GM23338 (cell line): Measurements from ENCODE around the gene DOP1B. TPM values are rescaled to one million over a fixed set of nuclear protein-coding genes. Genes with fewer than 3 reads are reported as not detected.

Experiments
- ATAC-seq: fragments of 200-7000 bp; cut with Tn5 transposase; 3 replicates; pipeline ENCODE4 v1.9.1; 2020
- DNase-seq: peaks from one replicate; pipeline ENCODE4 v3.0.0-alpha.2; 2015; ENCODE audit warnings: low spot score
- H2AFZ ChIP-seq: fragments of 200-600 bp; sonication (generic); 2 replicates; pipeline ENCODE4 v1.8.0; 2016; ENCODE audit warnings: antibody characterized with exemption, mild to moderate bottlenecking, moderate library complexity
- H3F3A ChIP-seq: fragments of 200-600 bp; sonication (generic); replicated peaks from 2 replicates; pipeline ENCODE4 v1.8.0; 2017; ENCODE audit warnings: antibody characterized with exemption, mixed run types, low read depth
- H3K27ac ChIP-seq: fragments of 200-600 bp; sonication (generic); 2 replicates; pipeline ENCODE4 v1.6.1; 2016; ENCODE audit warnings: low read depth
- H3K27me3 ChIP-seq: fragments of 200-600 bp; sonication (generic); 2 replicates; pipeline ENCODE4 v1.8.0; 2016; ENCODE audit warnings: mild to moderate bottlenecking, mixed run types, moderate library complexity; ENCODE audit not compliant: insufficient read depth
- H3K36me3 ChIP-seq: fragments of 200-600 bp; sonication (generic); 2 replicates; pipeline ENCODE4 v1.8.0; 2016; ENCODE audit warnings: mild to moderate bottlenecking; ENCODE audit not compliant: insufficient read depth
- H3K4me1 ChIP-seq: fragments of 200-600 bp; sonication (generic); 2 replicates; pipeline ENCODE4 v1.8.0; 2016; ENCODE audit warnings: mild to moderate bottlenecking, moderate library complexity; ENCODE audit not compliant: insufficient read depth
- H3K4me2 ChIP-seq: fragments of 200-600 bp; sonication (generic); 2 replicates; pipeline ENCODE4 v1.7.1; 2017; ENCODE audit warnings: mixed run types
- H3K4me3 ChIP-seq: fragments of 200-600 bp; sonication (generic); 2 replicates; pipeline ENCODE4 v1.6.1; 2016; ENCODE audit warnings: mixed run types
- H3K79me2 ChIP-seq: fragments of 200-600 bp; sonication (generic); replicated peaks from 2 replicates; pipeline ENCODE4 v1.8.0; 2017; ENCODE audit warnings: mild to moderate bottlenecking; ENCODE audit not compliant: insufficient read depth
- H3K9me2 ChIP-seq: fragments of 200-600 bp; sonication (generic); 2 replicates; pipeline ENCODE4 v1.8.0; 2017; ENCODE audit not compliant: insufficient read depth
- H4K20me1 ChIP-seq: fragments of 200-600 bp; sonication (generic); replicated peaks from 2 replicates; pipeline ENCODE4 v1.8.0; 2017; ENCODE audit warnings: mild to moderate bottlenecking; ENCODE audit not compliant: insufficient read depth
- H3K27ac Mint-ChIP-seq: 2 replicates; pipeline ENCODE4 v1.8.0; 2020; ENCODE audit warnings: inconsistent platforms, mild to moderate bottlenecking, moderate library complexity, mixed read lengths
- H3K27me3 Mint-ChIP-seq: 3 replicates; pipeline ENCODE4 v1.8.0; 2022; ENCODE audit warnings: low read depth, mild to moderate bottlenecking, moderate library complexity, mixed read lengths, inconsistent platforms; ENCODE audit not compliant: insufficient read depth, poor library complexity
- H3K36me3 Mint-ChIP-seq: 3 replicates; pipeline ENCODE4 v1.8.0; 2021; ENCODE audit warnings: low read depth, mild to moderate bottlenecking, inconsistent platforms, moderate library complexity, mixed read lengths
- H3K4me1 Mint-ChIP-seq: 3 replicates; pipeline ENCODE4 v1.8.0; 2020; ENCODE audit warnings: mild to moderate bottlenecking, inconsistent platforms, mixed read lengths
- H3K4me3 Mint-ChIP-seq: 3 replicates; pipeline ENCODE4 v1.8.0; 2021; ENCODE audit warnings: moderate library complexity, mild to moderate bottlenecking, inconsistent platforms, mixed read lengths
- H3K9me3 Mint-ChIP-seq: 3 replicates; pipeline ENCODE4 v1.8.0; 2020; ENCODE audit warnings: moderate library complexity, mild to moderate bottlenecking, inconsistent platforms, mixed read lengths
- CREB1 ChIP-seq: fragments of 250-450 bp; sonication (Bioruptor Pico); IDR thresholded peaks from 2 replicates; pipeline ENCODE4 v1.5.0; 2020; ENCODE audit warnings: low read depth, mild to moderate bottlenecking, moderate library complexity
- CTCF ChIP-seq, 2 experiments: fragments of 200-600 bp in 1 of 2; sonication (generic) in 1 of 2; conservative IDR thresholded peaks; 2 replicates each; pipeline versions ENCODE4 v1.5.1 to v1.6.1; 2016 to 2017; ENCODE audit warnings: antibody characterized with exemption in 2 of 2, low read depth in 2 of 2, mild to moderate bottlenecking in 2 of 2, moderate library complexity in 1 of 2
- ETS1 ChIP-seq: IDR thresholded peaks from 2 replicates; pipeline ENCODE4 v1.6.1; 2016; ENCODE audit warnings: antibody characterized with exemption
- EZH2phosphoT487 ChIP-seq: fragments of 200-600 bp; sonication (generic); IDR thresholded peaks from one replicate; pipeline ENCODE4 v1.8.1; 2018; ENCODE audit warnings: antibody characterized with exemption; ENCODE audit not compliant: unreplicated experiment
- NANOG ChIP-seq: IDR thresholded peaks from 2 replicates; pipeline ENCODE4 v1.6.1; 2016; ENCODE audit warnings: antibody characterized with exemption, borderline replicate concordance
- POLR2AphosphoS5 ChIP-seq: IDR thresholded peaks from 2 replicates; pipeline ENCODE4 v1.6.1; 2016; ENCODE audit warnings: antibody characterized with exemption, low read depth
- STAT1 ChIP-seq: IDR thresholded peaks from one replicate; pipeline ENCODE4 v1.6.1; 2016; ENCODE audit warnings: antibody characterized with exemption; ENCODE audit not compliant: unreplicated experiment
- ZNF114 ChIP-seq: fragments of 250-450 bp; sonication (Bioruptor Pico); IDR thresholded peaks from 2 replicates; pipeline ENCODE4 v1.5.0; 2020; ENCODE audit warnings: mild to moderate bottlenecking, moderate library complexity
- ZNF331 ChIP-seq: fragments of 250-450 bp; sonication (Bioruptor Pico); IDR thresholded peaks from 2 replicates; pipeline ENCODE4 v1.5.0; 2020; ENCODE audit warnings: low read depth, mild to moderate bottlenecking, moderate library complexity
- ZNF462 ChIP-seq: fragments of 250-450 bp; sonication (Bioruptor Pico); IDR thresholded peaks from 2 replicates; pipeline ENCODE4 v1.5.0; 2020; ENCODE audit warnings: mild to moderate bottlenecking, moderate library complexity
- polyA plus RNA-seq: library from polyadenylated mRNA; unstranded; fragments of >200 nt; fragmentation: Nextera tagmentation; extraction: Ambion mirVana; gene quantifications from 2 replicates; pipeline ENCODE4 v1.2.1, GENCODE V29; 2016
- total RNA-seq: library from RNA; depleted of rRNA; stranded (reverse); fragments of >200 nt; shearing (Covaris generic); gene quantifications from 2 replicates; pipeline ENCODE4 v1.2.3, GENCODE V29; 2014

The DOP1B gene
- total and polyA plus RNA-seq, 2 experiments from 2014 or later: 4.9 to 18.0 TPM

- Mint-ChIP-seq H3K4me3 (no peak overlapping the region), H3K9me3 (no peaks in the 10 kb centered on the region)
- TF ChIP-seq POLR2AphosphoS5 (no peak), ZNF331 (CRISPR knock-in tag) (no peak), ZNF114 (no peak), ETS1 (no peak), CTCF (conservative IDR thresholded peaks at IDR 0.05; ENCODE audit: low read depth in 2 of 2) (no peak), STAT1 (no peak), CREB1 (CRISPR knock-in tag) (no peak), EZH2phosphoT487 (no peak), ZNF462 (CRISPR knock-in tag) (no peak), NANOG (no peak)
Measured at GRCh38 chr21:36195613-36196012, 39.0 kb downstream of the DOP1B start.

More at GRCh38 chr21:36195613-36196012, 39.0 kb downstream of the DOP1B start:
- no peaks in the 10 kb centered on the region for H3K79me2 ChIP-seq
- no peak for DNase-seq
- no peaks in the 10 kb centered on the region for H3K4me1 Mint-ChIP-seq
- no peak overlapping the region for H3K4me3 ChIP-seq
- no peaks in the 10 kb centered on the region for H3K4me1 ChIP-seq
- H3K4me2 ChIP-seq: no peak overlapping the region
- no peak overlapping the region for H3K27ac Mint-ChIP-seq
- no peaks in the 10 kb centered on the region for H3K36me3 ChIP-seq
- H3K27me3 ChIP-seq: no peaks in the 10 kb centered on the region
- no peaks in the 10 kb centered on the region for H3K36me3 Mint-ChIP-seq
- no peak for ATAC-seq
- H3K27ac ChIP-seq: no peak overlapping the region
- no peaks in the 10 kb centered on the region for H3K9me2 ChIP-seq
- H3F3A ChIP-seq: no peaks in the 10 kb centered on the region
- no peak overlapping the region for H2AFZ ChIP-seq
- H4K20me1 ChIP-seq: no peaks in the 10 kb centered on the region
- H3K27me3 Mint-ChIP-seq: peaks cover 2% of the 10 kb centered on the region
